Measurements from ENCODE around the gene DPY19L1. TPM values are rescaled to one million over a fixed set of nuclear protein-coding genes. Genes with fewer than 3 reads are reported as not detected.
"Not testable (repeated sequence)": the region's sequence is repeated elsewhere in the genome, so short reads cannot be mapped to it uniquely, and the experiment has no call there.

The DPY19L1 gene
- total RNA-seq, 1 donor from 2014 or later: 48.2 TPM

DNA sequence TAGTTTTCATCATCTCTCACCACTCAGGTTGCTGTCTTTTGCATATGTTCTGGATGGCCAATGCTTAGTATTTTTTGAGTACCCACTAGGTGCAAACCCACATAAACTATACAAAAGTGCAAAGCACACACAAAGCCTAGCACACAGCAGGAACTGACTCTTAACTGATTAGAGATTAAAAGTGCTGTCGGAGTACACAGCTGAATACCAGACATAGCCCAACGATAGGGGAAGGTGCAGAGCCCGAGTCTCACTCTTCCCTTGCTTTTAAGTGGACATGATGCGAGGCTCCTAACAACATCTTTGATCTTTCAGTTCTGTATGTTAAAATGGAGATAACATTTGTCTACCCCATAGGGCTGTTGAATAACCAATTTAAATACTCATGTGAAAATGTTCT lies 90.8 kb downstream of the DPY19L1 start:
- no peaks in the 10 kb centered on the region for H3K36me3 ChIP-seq
- H4K20me1 ChIP-seq (ENCODE audit: low read depth): no peaks in the 10 kb centered on the region
- H3K27me3 Mint-ChIP-seq (ENCODE audit: insufficient read depth, low read depth): no peaks in the 10 kb centered on the region
- H3K27me3 ChIP-seq: no peaks in the 10 kb centered on the region
- peak; percentile 14 for DNase-seq (ENCODE audit: low spot score)
- H3K36me3 Mint-ChIP-seq: peaks cover 9% of the 10 kb centered on the region
- no peaks in the 10 kb centered on the region for H3F3A ChIP-seq (ENCODE audit: low read depth)
- TF ChIP-seq EZH2 (IDR thresholded peaks at IDR 0.05) (no peak), EZH2phosphoT487 (IDR thresholded peaks at IDR 0.05) (no peak)
- TF ChIP-seq, protein P1, sequence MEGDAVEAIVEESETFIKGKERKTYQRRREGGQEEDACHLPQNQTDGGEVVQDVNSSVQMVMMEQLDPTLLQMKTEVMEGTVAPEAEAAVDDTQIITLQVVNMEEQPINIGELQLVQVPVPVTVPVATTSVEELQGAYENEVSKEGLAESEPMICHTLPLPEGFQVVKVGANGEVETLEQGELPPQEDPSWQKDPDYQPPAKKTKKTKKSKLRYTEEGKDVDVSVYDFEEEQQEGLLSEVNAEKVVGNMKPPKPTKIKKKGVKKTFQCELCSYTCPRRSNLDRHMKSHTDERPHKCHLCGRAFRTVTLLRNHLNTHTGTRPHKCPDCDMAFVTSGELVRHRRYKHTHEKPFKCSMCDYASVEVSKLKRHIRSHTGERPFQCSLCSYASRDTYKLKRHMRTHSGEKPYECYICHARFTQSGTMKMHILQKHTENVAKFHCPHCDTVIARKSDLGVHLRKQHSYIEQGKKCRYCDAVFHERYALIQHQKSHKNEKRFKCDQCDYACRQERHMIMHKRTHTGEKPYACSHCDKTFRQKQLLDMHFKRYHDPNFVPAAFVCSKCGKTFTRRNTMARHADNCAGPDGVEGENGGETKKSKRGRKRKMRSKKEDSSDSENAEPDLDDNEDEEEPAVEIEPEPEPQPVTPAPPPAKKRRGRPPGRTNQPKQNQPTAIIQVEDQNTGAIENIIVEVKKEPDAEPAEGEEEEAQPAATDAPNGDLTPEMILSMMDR (IDR thresholded peaks at IDR 0.05): no peak
- H3K79me2 ChIP-seq (ENCODE audit: low read depth): no peaks in the 10 kb centered on the region
- no peak overlapping the region for H3K4me3 Mint-ChIP-seq
- no peak overlapping the region for H2AFZ ChIP-seq (replicated peaks)
- no peak overlapping the region for H3K9ac ChIP-seq
- H3K4me1 ChIP-seq: no peaks in the 10 kb centered on the region
- H3K27ac Mint-ChIP-seq: no peak overlapping the region
- H3K9me3 ChIP-seq (ENCODE audit: low read depth): no peaks in the 10 kb centered on the region
- H3K4me2 ChIP-seq: no peak overlapping the region
- H3K4me1 Mint-ChIP-seq: no peaks in the 10 kb centered on the region
- H3K9me3 Mint-ChIP-seq: no peaks in the 10 kb centered on the region
- no peak overlapping the region for H3K4me3 ChIP-seq
- no peak overlapping the region for H3K27ac ChIP-seq

DNA sequence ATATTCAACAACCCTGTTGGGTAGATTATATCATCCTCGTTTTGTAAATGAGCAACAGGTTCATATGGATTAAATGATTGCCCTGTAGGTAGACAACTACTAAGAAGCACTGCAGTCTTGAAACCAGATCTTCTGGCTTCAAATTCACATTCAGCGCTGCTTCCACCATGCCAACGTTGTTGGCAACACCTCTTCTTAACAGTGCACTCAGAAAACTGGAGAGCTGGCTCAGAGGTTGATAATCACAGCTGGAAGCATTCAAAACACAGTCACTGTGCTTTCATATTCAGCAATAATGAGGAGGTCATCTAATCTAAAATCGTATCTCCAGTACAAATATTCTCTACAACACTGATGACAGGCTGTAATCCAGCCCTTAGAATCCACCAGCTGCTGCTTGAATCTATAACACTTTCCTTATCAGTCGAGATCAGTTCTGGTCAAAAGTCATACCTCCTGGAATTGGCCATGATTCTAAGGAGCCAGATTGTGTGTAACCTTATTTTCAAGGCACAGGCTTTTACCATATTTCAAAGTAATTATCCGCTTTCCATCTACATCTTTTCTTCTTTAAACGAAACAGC lies 91.3 kb downstream of the DPY19L1 start:
- not testable (repeated sequence) for H3K79me2 ChIP-seq (ENCODE audit: low read depth); H3K4me2 ChIP-seq; H3K9me3 ChIP-seq (ENCODE audit: low read depth); H3K36me3 ChIP-seq; H3K27me3 ChIP-seq; DNase-seq (ENCODE audit: low spot score); H3K4me1 Mint-ChIP-seq; H3K4me3 Mint-ChIP-seq; H3F3A ChIP-seq (ENCODE audit: low read depth); H2AFZ ChIP-seq (replicated peaks); H3K4me1 ChIP-seq; H3K9me3 Mint-ChIP-seq; H3K4me3 ChIP-seq; H3K27ac ChIP-seq; H3K27me3 Mint-ChIP-seq (ENCODE audit: insufficient read depth, low read depth); H4K20me1 ChIP-seq (ENCODE audit: low read depth); H3K27ac Mint-ChIP-seq; H3K9ac ChIP-seq
- H3K36me3 Mint-ChIP-seq: peaks cover 10% of the 10 kb centered on the region

DNA sequence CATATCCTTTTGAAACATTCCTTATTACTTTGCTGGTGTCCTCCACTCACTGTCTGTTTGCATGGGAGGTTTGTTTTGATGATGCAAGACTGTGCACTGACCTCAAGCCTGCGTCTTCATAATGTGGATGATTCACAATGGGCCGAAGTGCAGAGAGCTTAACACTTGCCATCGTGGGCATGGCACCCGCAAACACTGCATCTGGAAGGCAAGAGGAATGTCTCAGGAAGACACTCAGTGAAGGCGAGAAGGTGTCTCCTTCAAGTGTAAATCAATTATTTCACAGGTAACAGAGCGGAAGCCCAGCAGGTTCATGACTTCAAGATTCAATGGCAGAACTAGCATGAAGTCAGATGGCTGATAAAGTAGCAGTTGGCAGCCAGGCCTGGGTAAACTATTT lies 98.1 kb downstream of the DPY19L1 start:
- H3K4me1 Mint-ChIP-seq: no peaks in the 10 kb centered on the region
- H3K4me2 ChIP-seq: no peak overlapping the region
- no peak overlapping the region for H3K9ac ChIP-seq
- H3K27ac Mint-ChIP-seq: no peak overlapping the region
- H3K79me2 ChIP-seq (ENCODE audit: low read depth): no peaks in the 10 kb centered on the region
- peaks cover 33% of the 10 kb centered on the region for H3K36me3 Mint-ChIP-seq
- no peaks in the 10 kb centered on the region for H3F3A ChIP-seq (ENCODE audit: low read depth)
- no peak overlapping the region for H3K27ac ChIP-seq
- DNase-seq (ENCODE audit: low spot score): no peak
- TF ChIP-seq EZH2 (IDR thresholded peaks at IDR 0.05) (no peak), EZH2phosphoT487 (IDR thresholded peaks at IDR 0.05) (no peak)
- TF ChIP-seq, protein P1 (IDR thresholded peaks at IDR 0.05): no peak
- no peaks in the 10 kb centered on the region for H3K36me3 ChIP-seq
- H3K27me3 ChIP-seq: no peaks in the 10 kb centered on the region
- no peaks in the 10 kb centered on the region for H3K9me3 ChIP-seq (ENCODE audit: low read depth)
- H3K4me1 ChIP-seq: no peaks in the 10 kb centered on the region
- no peak overlapping the region for H3K4me3 Mint-ChIP-seq
- H3K4me3 ChIP-seq: no peak overlapping the region
- peaks cover 2% of the 10 kb centered on the region for H3K27me3 Mint-ChIP-seq (ENCODE audit: insufficient read depth, low read depth)
- no peaks in the 10 kb centered on the region for H4K20me1 ChIP-seq (ENCODE audit: low read depth)
- peaks cover 5% of the 10 kb centered on the region for H3K9me3 Mint-ChIP-seq
- H2AFZ ChIP-seq (replicated peaks): no peak overlapping the region

DNA sequence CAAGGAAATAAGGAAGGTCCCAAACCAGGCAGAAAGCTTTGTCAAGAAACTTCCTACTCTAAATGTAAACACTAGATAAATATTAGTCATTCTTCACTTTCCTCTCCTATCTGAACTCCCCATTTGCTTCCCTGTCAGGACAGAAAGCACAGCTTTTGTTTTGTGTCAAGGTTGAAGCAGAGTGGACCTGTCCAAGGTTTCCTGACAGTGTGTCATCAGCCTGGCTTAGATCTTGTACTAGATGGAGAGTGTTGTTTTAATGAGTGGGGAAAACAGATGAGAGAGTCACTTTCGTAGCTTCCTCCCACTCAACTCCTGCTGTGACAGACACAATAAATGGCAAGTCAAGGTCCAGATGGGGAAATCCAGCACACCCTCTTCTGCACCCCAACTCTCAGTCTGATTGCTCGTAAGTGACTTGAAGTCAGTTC lies 101.5 kb downstream of the DPY19L1 start:
- H3K36me3 ChIP-seq: not testable (repeated sequence)

More for the DNA sequence above, 101.5 kb downstream of the DPY19L1 start:
- H3K4me1 Mint-ChIP-seq; H3K4me3 Mint-ChIP-seq; DNase-seq (ENCODE audit: low spot score); H2AFZ ChIP-seq (replicated peaks); H3K9me3 Mint-ChIP-seq; H3K4me1 ChIP-seq; H3K9ac ChIP-seq; H3K4me3 ChIP-seq; H3K27ac Mint-ChIP-seq; H3K27me3 Mint-ChIP-seq (ENCODE audit: insufficient read depth, low read depth); H3K79me2 ChIP-seq (ENCODE audit: low read depth); H3K9me3 ChIP-seq (ENCODE audit: low read depth); H3K27ac ChIP-seq; H3K4me2 ChIP-seq; H4K20me1 ChIP-seq (ENCODE audit: low read depth); H3F3A ChIP-seq (ENCODE audit: low read depth); H3K27me3 ChIP-seq: not testable (repeated sequence)
- peaks cover 38% of the 10 kb centered on the region for H3K36me3 Mint-ChIP-seq
